ENCODE measurements around the gene NLE1.

Gene NLE1

GRCh38 chr17:35084987-35085386 lies 57.1 kb downstream of the NLE1 start:
- DNase-seq, result no peak

DNA sequence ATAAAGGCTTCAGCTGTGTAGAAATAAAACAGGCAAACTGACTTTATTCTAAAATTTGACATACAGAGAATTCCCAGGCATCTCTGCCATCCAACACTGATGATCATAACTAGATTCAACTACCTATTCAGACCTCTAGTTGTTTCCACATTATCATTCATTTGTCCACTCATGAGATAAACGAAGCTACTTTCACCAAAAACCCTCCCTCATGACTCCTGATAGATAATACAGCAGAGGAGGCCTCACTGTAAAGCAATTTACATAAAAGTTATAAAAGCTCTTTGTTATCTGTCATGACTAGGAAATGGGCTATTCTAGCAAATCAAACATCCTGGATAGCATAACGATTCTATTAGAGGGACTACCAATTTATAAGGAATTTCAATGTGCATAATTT lies 59.0 kb downstream of the NLE1 start:
- no peak for DNase-seq

- no peak for DNase-seq
These were observed 59.9 kb downstream of the NLE1 start for GRCh38 chr17:35082073-35082657.

- DNase-seq, result no peak
These were observed 60.5 kb downstream of the NLE1 start for GRCh38 chr17:35081638-35082037.

GRCh38 chr17:35080536-35080935 lies 61.6 kb downstream of the NLE1 start:
- peak; percentile 13 for DNase-seq

- no peak for DNase-seq
These were observed 62.3 kb downstream of the NLE1 start for GRCh38 chr17:35079547-35080423.
